ENCODE measurements around the gene RNF208. TPM values are rescaled to one million over a fixed set of nuclear protein-coding genes. Genes with fewer than 3 reads are reported as not detected.

Gene RNF208
- polyA plus RNA-seq, 1 of the 3 experiments (the other 2 are of a cell fraction), result 2.7 TPM

DNA sequence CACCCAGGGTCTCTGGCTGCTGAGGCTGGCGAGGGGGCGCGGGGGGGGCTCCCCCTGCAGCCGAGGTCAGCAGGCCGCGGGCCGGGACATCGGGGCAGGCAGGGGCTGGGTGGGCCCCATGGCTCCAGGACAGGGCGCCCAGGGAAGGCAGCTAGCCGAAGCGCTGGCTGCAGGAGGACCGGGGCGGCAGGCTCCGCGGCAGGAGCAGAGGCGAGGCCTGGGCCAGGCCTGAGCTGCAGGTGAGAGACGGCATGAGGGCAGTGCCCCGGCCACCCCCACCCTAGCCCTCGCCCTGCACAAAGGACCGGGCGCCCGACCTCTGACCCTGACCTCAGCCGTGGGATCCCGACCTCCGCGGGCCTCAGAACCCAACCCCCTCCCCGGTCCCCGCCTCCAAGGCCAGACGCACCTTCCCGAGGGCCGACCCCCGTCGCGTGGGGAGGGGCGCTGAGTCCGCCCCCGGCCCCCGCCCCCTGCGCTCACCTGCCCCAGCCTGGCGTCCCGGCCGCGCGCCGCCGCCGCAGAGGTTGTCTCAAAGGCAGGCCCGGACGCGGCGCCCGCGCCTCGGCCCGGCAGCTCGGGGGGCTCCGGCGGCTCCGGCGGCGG lies 431 bp downstream of the RNF208 start:
- DNase-seq, result peak; percentile 63
- 49% methylated on average over 6 of the region's 61 CpGs for WGBS (ENCODE audit: low lambda C conversion rate)
- H3K27ac ChIP-seq (ENCODE audit: low read depth in 2 of 2, low read length in 1 of 2), result peak overlapping the region in 1 of 2 experiments; percentile 76; a peak in 2 of 4 replicates
- TF ChIP-seq, protein P1, sequence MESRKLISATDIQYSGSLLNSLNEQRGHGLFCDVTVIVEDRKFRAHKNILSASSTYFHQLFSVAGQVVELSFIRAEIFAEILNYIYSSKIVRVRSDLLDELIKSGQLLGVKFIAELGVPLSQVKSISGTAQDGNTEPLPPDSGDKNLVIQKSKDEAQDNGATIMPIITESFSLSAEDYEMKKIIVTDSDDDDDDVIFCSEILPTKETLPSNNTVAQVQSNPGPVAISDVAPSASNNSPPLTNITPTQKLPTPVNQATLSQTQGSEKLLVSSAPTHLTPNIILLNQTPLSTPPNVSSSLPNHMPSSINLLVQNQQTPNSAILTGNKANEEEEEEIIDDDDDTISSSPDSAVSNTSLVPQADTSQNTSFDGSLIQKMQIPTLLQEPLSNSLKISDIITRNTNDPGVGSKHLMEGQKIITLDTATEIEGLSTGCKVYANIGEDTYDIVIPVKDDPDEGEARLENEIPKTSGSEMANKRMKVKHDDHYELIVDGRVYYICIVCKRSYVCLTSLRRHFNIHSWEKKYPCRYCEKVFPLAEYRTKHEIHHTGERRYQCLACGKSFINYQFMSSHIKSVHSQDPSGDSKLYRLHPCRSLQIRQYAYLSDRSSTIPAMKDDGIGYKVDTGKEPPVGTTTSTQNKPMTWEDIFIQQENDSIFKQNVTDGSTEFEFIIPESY (IDR thresholded peaks at IDR 0.05; ENCODE audit: borderline replicate concordance, low read depth), result no peak
- TF ChIP-seq JUND (IDR thresholded peaks at IDR 0.05) (no peak), POLR2AphosphoS5 (IDR thresholded peaks at IDR 0.05; ENCODE audit: low read depth, low read length) (no peak), FOSL2 (IDR thresholded peaks at IDR 0.05; ENCODE audit: borderline replicate concordance, low read depth) (no peak), FOXJ3 (CRISPR knock-in tag; IDR thresholded peaks at IDR 0.05) (no peak), EZH2phosphoT487 (IDR thresholded peaks at IDR 0.05; ENCODE audit: borderline replicate concordance, low read depth) (no peak), NRF1 (IDR thresholded peaks at IDR 0.05; ENCODE audit: low read depth, low read length) (no peak), RXRA (IDR thresholded peaks at IDR 0.05; ENCODE audit: borderline replicate concordance, low read depth) (no peak), RAD21 (IDR thresholded peaks at IDR 0.05; ENCODE audit: low read length) (no peak), NFIC (IDR thresholded peaks at IDR 0.05; ENCODE audit: borderline replicate concordance) (no peak)
- TF ChIP-seq, protein P2, sequence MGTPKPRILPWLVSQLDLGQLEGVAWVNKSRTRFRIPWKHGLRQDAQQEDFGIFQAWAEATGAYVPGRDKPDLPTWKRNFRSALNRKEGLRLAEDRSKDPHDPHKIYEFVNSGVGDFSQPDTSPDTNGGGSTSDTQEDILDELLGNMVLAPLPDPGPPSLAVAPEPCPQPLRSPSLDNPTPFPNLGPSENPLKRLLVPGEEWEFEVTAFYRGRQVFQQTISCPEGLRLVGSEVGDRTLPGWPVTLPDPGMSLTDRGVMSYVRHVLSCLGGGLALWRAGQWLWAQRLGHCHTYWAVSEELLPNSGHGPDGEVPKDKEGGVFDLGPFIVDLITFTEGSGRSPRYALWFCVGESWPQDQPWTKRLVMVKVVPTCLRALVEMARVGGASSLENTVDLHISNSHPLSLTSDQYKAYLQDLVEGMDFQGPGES (IDR thresholded peaks at IDR 0.05; ENCODE audit: low read depth, low read length), result no peak
- TF ChIP-seq, protein P3, sequence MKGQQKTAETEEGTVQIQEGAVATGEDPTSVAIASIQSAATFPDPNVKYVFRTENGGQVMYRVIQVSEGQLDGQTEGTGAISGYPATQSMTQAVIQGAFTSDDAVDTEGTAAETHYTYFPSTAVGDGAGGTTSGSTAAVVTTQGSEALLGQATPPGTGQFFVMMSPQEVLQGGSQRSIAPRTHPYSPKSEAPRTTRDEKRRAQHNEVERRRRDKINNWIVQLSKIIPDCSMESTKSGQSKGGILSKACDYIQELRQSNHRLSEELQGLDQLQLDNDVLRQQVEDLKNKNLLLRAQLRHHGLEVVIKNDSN (IDR thresholded peaks at IDR 0.05; ENCODE audit: borderline replicate concordance, low read depth), result no peak
- TF ChIP-seq, protein P4, sequence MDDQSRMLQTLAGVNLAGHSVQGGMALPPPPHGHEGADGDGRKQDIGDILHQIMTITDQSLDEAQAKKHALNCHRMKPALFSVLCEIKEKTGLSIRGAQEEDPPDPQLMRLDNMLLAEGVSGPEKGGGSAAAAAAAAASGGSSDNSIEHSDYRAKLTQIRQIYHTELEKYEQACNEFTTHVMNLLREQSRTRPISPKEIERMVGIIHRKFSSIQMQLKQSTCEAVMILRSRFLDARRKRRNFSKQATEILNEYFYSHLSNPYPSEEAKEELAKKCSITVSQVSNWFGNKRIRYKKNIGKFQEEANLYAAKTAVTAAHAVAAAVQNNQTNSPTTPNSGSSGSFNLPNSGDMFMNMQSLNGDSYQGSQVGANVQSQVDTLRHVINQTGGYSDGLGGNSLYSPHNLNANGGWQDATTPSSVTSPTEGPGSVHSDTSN (IDR thresholded peaks at IDR 0.05), result no peak
- no peaks in the 10 kb centered on the region for H3K9me3 ChIP-seq
- H3K36me3 ChIP-seq (replicated peaks in 1 of 2; ENCODE audit: control insufficient read depth in 1 of 2, insufficient read depth in 2 of 2, low read length in 1 of 2), result no peaks in the 10 kb centered on the region
- no peaks in the 10 kb centered on the region for H3K27me3 ChIP-seq (ENCODE audit: insufficient read depth)
- H3F3A ChIP-seq (replicated peaks; ENCODE audit: insufficient read depth), result peaks cover 9% of the 10 kb centered on the region
- no peaks in the 10 kb centered on the region for H4K20me1 ChIP-seq (ENCODE audit: insufficient read depth)
- CTCF ChIA-PET, result interaction anchor here (1.4 to 7.7 kb wide), 6 partner anchors 15 to 175 kb away, joined by 3 to 95 read pairs (median 4); partner anchors contain the start of genes NELFB and NPDC1
- H3K9ac ChIP-seq, result no peak overlapping the region
- no peaks in the 10 kb centered on the region for H3K9me2 ChIP-seq
- H3K79me2 ChIP-seq (ENCODE audit: insufficient read depth), result no peaks in the 10 kb centered on the region
- H3K4me1 ChIP-seq (ENCODE audit: control insufficient read depth in 1 of 2, insufficient read depth in 2 of 2, low read depth in 1 of 2, low read length in 1 of 2), result peaks cover 5 to 25% of the 10 kb centered on the region in 2 experiments; a peak in 1 of 4 replicates
- H3K4me3 ChIP-seq (ENCODE audit: low read depth in 2 of 2, low read length in 1 of 2), result peak overlapping the region; percentile 47 to 56; a peak in 3 of 4 replicates
- H3K4me2 ChIP-seq, result peak overlapping the region; percentile 73; the same call in 1 of the 2 replicates
- no peak overlapping the region for H2AFZ ChIP-seq (ENCODE audit: low read depth)
- POLR2A ChIA-PET, result interaction anchor here (1.8 to 2.9 kb wide), 2 partner anchors 33 to 92 kb away, joined by 6 to 12 read pairs; partner anchors contain the start of genes ANAPC2 and SSNA1

Data from SK-N-SH (cell line).